DND-41 (cell line): ENCODE results near the gene CDC23.

Experiments used
- EZH2 ChIP-seq: IDR thresholded peaks from 3 replicates; pipeline ENCODE4 v1.6.1; 2012; ENCODE audit warnings: borderline replicate concordance, low read depth, mild to moderate bottlenecking, moderate library complexity, low read length, inconsistent platforms; ENCODE audit not compliant: severe bottlenecking
- TF ChIP-seq, protein P1 (sequence below): IDR thresholded peaks from 2 replicates; pipeline ENCODE4 v1.5.1; 2012; ENCODE audit warnings: borderline replicate concordance, low read length, moderate library complexity, mild to moderate bottlenecking; ENCODE audit not compliant: poor library complexity, severe bottlenecking; ENCODE audit errors: extremely low read depth

DNA sequence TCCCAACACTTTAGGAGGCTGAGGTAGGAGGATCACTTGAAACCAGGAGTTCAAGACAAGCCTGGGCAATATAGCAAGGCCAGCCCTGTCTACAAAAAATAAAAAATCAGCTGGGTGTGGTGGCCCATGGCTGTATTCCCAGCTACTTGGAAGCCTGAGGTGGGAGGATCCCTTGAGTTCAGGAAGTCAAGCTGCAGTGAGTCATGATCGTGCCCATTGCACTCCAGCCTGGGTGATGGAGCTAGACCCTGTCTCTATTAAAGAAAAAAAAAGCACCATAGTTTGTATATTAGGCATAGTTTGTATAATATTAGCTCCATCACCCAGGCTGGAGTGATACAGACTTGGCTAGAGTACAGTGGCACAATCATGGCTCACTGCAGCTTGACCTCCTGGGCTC, 64.3 kb downstream of the CDC23 start:
- no peak for TF ChIP-seq EZH2
- TF ChIP-seq, protein P1, sequence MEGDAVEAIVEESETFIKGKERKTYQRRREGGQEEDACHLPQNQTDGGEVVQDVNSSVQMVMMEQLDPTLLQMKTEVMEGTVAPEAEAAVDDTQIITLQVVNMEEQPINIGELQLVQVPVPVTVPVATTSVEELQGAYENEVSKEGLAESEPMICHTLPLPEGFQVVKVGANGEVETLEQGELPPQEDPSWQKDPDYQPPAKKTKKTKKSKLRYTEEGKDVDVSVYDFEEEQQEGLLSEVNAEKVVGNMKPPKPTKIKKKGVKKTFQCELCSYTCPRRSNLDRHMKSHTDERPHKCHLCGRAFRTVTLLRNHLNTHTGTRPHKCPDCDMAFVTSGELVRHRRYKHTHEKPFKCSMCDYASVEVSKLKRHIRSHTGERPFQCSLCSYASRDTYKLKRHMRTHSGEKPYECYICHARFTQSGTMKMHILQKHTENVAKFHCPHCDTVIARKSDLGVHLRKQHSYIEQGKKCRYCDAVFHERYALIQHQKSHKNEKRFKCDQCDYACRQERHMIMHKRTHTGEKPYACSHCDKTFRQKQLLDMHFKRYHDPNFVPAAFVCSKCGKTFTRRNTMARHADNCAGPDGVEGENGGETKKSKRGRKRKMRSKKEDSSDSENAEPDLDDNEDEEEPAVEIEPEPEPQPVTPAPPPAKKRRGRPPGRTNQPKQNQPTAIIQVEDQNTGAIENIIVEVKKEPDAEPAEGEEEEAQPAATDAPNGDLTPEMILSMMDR: no peak
